Measurements from ENCODE around the gene MRPL9.

DNA sequence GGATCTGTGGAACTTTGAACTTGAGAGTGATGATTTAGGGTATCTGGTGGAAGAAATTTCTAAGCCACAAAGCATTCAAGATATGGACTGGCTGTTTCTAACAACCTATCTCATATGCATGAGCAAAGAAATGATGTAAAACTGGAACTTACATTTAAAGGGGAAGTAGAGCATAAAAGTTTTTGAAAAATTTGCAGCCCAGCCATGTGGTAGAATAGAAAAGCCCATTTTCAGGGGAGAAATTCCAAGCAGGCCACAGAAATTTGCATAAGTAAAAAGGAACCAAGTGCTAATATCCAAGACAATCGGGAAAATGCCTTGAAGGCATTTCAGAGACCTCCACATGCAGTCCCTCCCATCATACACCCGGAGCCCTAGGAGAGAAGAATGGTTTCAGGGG lies 26.3 kb downstream of the MRPL9 start:
- TF ChIP-seq CTCF (IDR thresholded peaks at IDR 0.05) (no peak), POLR2A (IDR thresholded peaks at IDR 0.05) (no peak)
